K562 (cell line): ENCODE data around the gene SPDEF. TPM values are rescaled to one million over a fixed set of nuclear protein-coding genes. Genes with fewer than 3 reads are reported as not detected.

ENCODE experiments used
- ATAC-seq: fragments of 200-7000 bp; cut with Tn5 transposase; 3 replicates; pipeline ENCODE4 v1.9.1; 2020; ENCODE audit warnings: moderate library complexity
- BruUV-seq: library from RNA; stranded (reverse); fragments of 400-500 nt; replicated peaks from 2 replicates; lab custom pipeline; 2021; lab: Mats Ljungman, UMichigan
- CTCF ChIA-PET: fragments of 300-600 bp; formaldehyde crosslinking; extraction: SDS; loops from one replicate; lab custom pipeline; 2021; ENCODE audit warnings: low intra/inter-chr PET ratio; lab: Yijun Ruan, JAX
- POLR2A ChIA-PET: fragments of 300-600, 350-650 bp; sonication (Branson Sonifier 250); formaldehyde crosslinking; extraction: SDS; loops from one replicate; lab custom pipeline; 2021; ENCODE audit warnings: antibody characterized with exemption, inconsistent platforms; lab: Yijun Ruan, JAX
- DNase-seq, 4 experiments: peaks; one replicate each; pipeline versions ENCODE4 v3.0.0 to v3.0.0-alpha.2; 2011 to 2018; ENCODE audit warnings: low spot score in 3 of 4, mixed read lengths in 3 of 4; ENCODE audit errors: extremely low read depth in 1 of 4
- FAIRE-seq: peaks from 2 replicates; lab custom pipeline; 2011; peaks lifted over from hg19 to GRCh38; lab: Jason Lieb, UNC
- H2AFZ ChIP-seq: 2 replicates; pipeline ENCODE4 v1.6.0; 2011; ENCODE audit warnings: low read depth, low read length, control low read depth, inconsistent platforms
- H3K27ac ChIP-seq: fragments of 200-600 bp; 3 replicates; pipeline ENCODE4 v1.8.0; 2011; ENCODE audit warnings: low read depth, mild to moderate bottlenecking, control low read depth, inconsistent platforms, low read length, moderate library complexity, mixed read lengths; ENCODE audit errors: extremely low read depth
- H3K27me3 ChIP-seq, 2 experiments: fragments of 300-600 bp in 1 of 2; 2 replicates in 1 of 2; 3 replicates in 1 of 2; pipeline versions ENCODE4 v1.6.0 to v1.8.0; 2011; ENCODE audit warnings: inconsistent platforms in 2 of 2, low read length in 2 of 2, mild to moderate bottlenecking in 1 of 2, mixed read lengths in 1 of 2, moderate library complexity in 1 of 2; ENCODE audit not compliant: control insufficient read depth in 2 of 2, insufficient read depth in 2 of 2
- H3K36me3 ChIP-seq: fragments of 300-600 bp; 3 replicates; pipeline ENCODE4 v1.8.0; 2011; ENCODE audit warnings: mild to moderate bottlenecking, low read length, inconsistent platforms; ENCODE audit not compliant: control insufficient read depth, insufficient read depth
- H3K4me1 ChIP-seq, 2 experiments: fragments of 200-600 bp in 1 of 2; replicated peaks in 1 of 2; 2 replicates in 1 of 2; 3 replicates in 1 of 2; pipeline versions ENCODE4 v1.5.1 to v1.8.0; 2011; ENCODE audit warnings: inconsistent platforms in 2 of 2, low read length in 2 of 2, mild to moderate bottlenecking in 1 of 2, mixed read lengths in 1 of 2, moderate library complexity in 1 of 2; ENCODE audit not compliant: control insufficient read depth in 2 of 2, insufficient read depth in 2 of 2
- H3K4me2 ChIP-seq: 2 replicates; pipeline ENCODE4 v1.6.1; 2011; ENCODE audit warnings: low read length, control low read depth, inconsistent platforms, mixed read lengths; ENCODE audit not compliant: insufficient read depth
- H3K4me3 ChIP-seq: fragments of 200-600 bp; sonication (generic), shearing (Covaris generic); 2 replicates; pipeline ENCODE4 v1.5.1; 2016; ENCODE audit warnings: control low read depth, inconsistent platforms
- H3K79me2 ChIP-seq: fragments of 200-600 bp; 3 replicates; pipeline ENCODE4 v1.8.0; 2011; ENCODE audit warnings: low read length, inconsistent platforms; ENCODE audit not compliant: control insufficient read depth, insufficient read depth
- H3K9ac ChIP-seq, 2 experiments: 2 replicates each; pipeline versions ENCODE4 v1.6.0 to v1.6.1; 2011; ENCODE audit warnings: low read depth in 2 of 2, low read length in 2 of 2, control low read depth in 1 of 2, inconsistent platforms in 1 of 2, mild to moderate bottlenecking in 1 of 2, mixed read lengths in 1 of 2; ENCODE audit not compliant: insufficient read depth in 1 of 2
- H3K9me1 ChIP-seq: one replicate; pipeline ENCODE4 v1.6.0; 2011; ENCODE audit warnings: inconsistent platforms, mild to moderate bottlenecking, low read length, moderate library complexity; ENCODE audit not compliant: control insufficient read depth, insufficient read depth
- H3K9me3 ChIP-seq: replicated peaks from 2 replicates; pipeline ENCODE4 v1.5.1; 2011; ENCODE audit warnings: low read depth, low read length, inconsistent platforms; ENCODE audit not compliant: control insufficient read depth, insufficient read depth
- H4K20me1 ChIP-seq: replicated peaks from 2 replicates; pipeline ENCODE4 v1.6.1; 2011; ENCODE audit warnings: low read length, inconsistent platforms, mixed read lengths; ENCODE audit not compliant: control insufficient read depth, insufficient read depth
- NFIC ChIP-seq: fragments of 450-650 bp; IDR thresholded peaks from 2 replicates; pipeline ENCODE4 v1.6.1; 2017; ENCODE audit warnings: mild to moderate bottlenecking, inconsistent platforms
- NFRKB ChIP-seq: fragments of 450-650 bp; IDR thresholded peaks from 2 replicates; pipeline ENCODE4 v1.6.1; 2016; ENCODE audit warnings: low read depth
- REST ChIP-seq, 2 experiments: fragments of 450-650 bp; formaldehyde crosslinking in 1 of 2; IDR thresholded peaks; 2 replicates each; pipeline versions ENCODE4 v1.4.0 to v1.6.1; 2014 to 2020; ENCODE audit warnings: mild to moderate bottlenecking in 2 of 2, borderline replicate concordance in 1 of 2, low read depth in 1 of 2
- TRIM25 ChIP-seq: fragments of 450-650 bp; IDR thresholded peaks from 2 replicates; pipeline ENCODE4 v1.7.0; 2016; ENCODE audit warnings: borderline replicate concordance
- ZBTB7A ChIP-seq: IDR thresholded peaks from 2 replicates; pipeline ENCODE4 v1.6.1; 2011; ENCODE audit warnings: low read depth, mild to moderate bottlenecking, low read length, moderate library complexity, borderline replicate concordance; ENCODE audit not compliant: control insufficient read depth
- WGBS: fragments of 100-300 bp; shearing (Covaris generic); methylation state at CpG from one replicate; pipeline ENCODE4 v1.1.6; 2016; ENCODE audit warnings: low coverage, mixed read lengths; ENCODE audit not compliant: insufficient coverage; ENCODE audit errors: missing lambda C conversion rate; 5-methylcytosine and 5-hydroxymethylcytosine counted together
- in situ Hi-C: fragments of 300-500 bp; cut with MboI; formaldehyde crosslinking; loops from 4 replicates; pipeline ENCODE4 v1.15.0; 2018; ENCODE audit warnings: inconsistent platforms, mixed read lengths
- intact Hi-C: fragments of 100-400 bp; cut with micrococcal nuclease; formaldehyde crosslinking; loops from 2 replicates; pipeline ENCODE4 v1.14.2; 2022
- polyA plus RNA-seq, 8 experiments: library from polyadenylated mRNA; depleted of rRNA in 4 of 8; stranded (reverse) in 5 of 8; unstranded in 3 of 8; fragments of >200 nt; fragmentation: Nextera tagmentation in 2 of 8; fragmentation: Illumina TruSeq in 1 of 8; extraction: Ambion mirVana in 2 of 8; extraction: Trizol in 1 of 8; gene quantifications; 2 replicates each; pipeline versions ENCODE4 v1.2.1 to v1.2.3, GENCODE V29; 2011 to 2014; ENCODE audit warnings: inconsistent platforms in 1 of 8, missing spikeins in 1 of 8
- total RNA-seq, 7 experiments: library from RNA; depleted of rRNA in 6 of 7; stranded (reverse); fragments of >200 nt in 6 of 7; fragmentation: Illumina TruSeq in 2 of 7; extraction: Trizol in 2 of 7; gene quantifications; 2 replicates each; pipeline versions ENCODE4 v1.2.1 to v1.2.3, GENCODE V29; 2011 to 2021; ENCODE audit warnings: low replicate concordance in 1 of 7

The SPDEF gene
- total and polyA plus RNA-seq, 9 of the 15 experiments (the other 6 are each of a cell fraction or from before 2014, with no cell fraction given): 0.04 to 0.12 (median 0.11) TPM; not detected in 5

- POLR2A ChIA-PET: interaction anchor here (0.7 kb wide), 1 partner anchor 28 kb away, joined by 3 read pairs; no protein-coding TSS in a partner anchor
- intact Hi-C loops: no loop called here
- H3K9ac ChIP-seq: peak overlapping the region in 1 of 2 experiments; percentile 5; a peak in 2 of 4 replicates
Observed at GRCh38 chr6:34549804-34550202, 6.3 kb downstream of the SPDEF start.

More at GRCh38 chr6:34549804-34550202, 6.3 kb downstream of the SPDEF start:
- H3K27ac ChIP-seq: no peak overlapping the region
- no peaks in the 10 kb centered on the region for H3K9me1 ChIP-seq
- BruUV-seq: no TSS peak
- no peaks in the 10 kb centered on the region for H3K9me3 ChIP-seq
- H4K20me1 ChIP-seq: no peaks in the 10 kb centered on the region; the same call in 1 of the 2 replicates
- WGBS: 54% methylated on average over 2 of the region's 2 CpGs
- TF ChIP-seq TRIM25: no peak
- peak; percentile 32 for TF ChIP-seq REST (IDR thresholded peaks at IDR 0.05; ENCODE audit: borderline replicate concordance)
- TF ChIP-seq REST (CRISPR knock-in tag; IDR thresholded peaks at IDR 0.05; ENCODE audit: low read depth): no peak
- 0 out of 2 replicates have a peak, but pooled peaks have one; percentile 12 for TF ChIP-seq ZBTB7A
- no peak for TF ChIP-seq NFRKB
- peak; percentile 60 for TF ChIP-seq NFIC
- FAIRE-seq (no peak), ATAC-seq (no peak; the same call in 2 of the 3 replicates), DNase-seq (no peak)
- H2AFZ ChIP-seq: no peak overlapping the region; the same call in 1 of the 2 replicates
- CTCF ChIA-PET: interaction anchor here (1.2 kb wide), 1 partner anchor 90 kb away, joined by 3 read pairs; no protein-coding TSS in a partner anchor
- H3K79me2 ChIP-seq: no peaks in the 10 kb centered on the region
- H3K36me3 ChIP-seq: no peaks in the 10 kb centered on the region
- no peak overlapping the region for H3K4me2 ChIP-seq
- peaks cover 19 to 69% of the 10 kb centered on the region in 2 experiments for H3K4me1 ChIP-seq
- no peaks in the 10 kb centered on the region for H3K27me3 ChIP-seq
- H3K4me3 ChIP-seq: no peak overlapping the region
- in situ Hi-C loops: no loop called here
